Measurements from ENCODE around the gene CKM.
"Not testable (repeated sequence)": the region's sequence is repeated elsewhere in the genome, so short reads cannot be mapped to it uniquely, and the experiment has no call there.

Gene CKM

GRCh38 chr19:45348367-45349125 is 25.9 kb upstream of the CKM start:
- DNase-seq: no peak

GRCh38 chr19:45347570-45348366 is 25.1 kb upstream of the CKM start:
- DNase-seq: no peak

- no peak for DNase-seq
Observed at GRCh38 chr19:45346449-45346848, 23.8 kb upstream of the CKM start.

GRCh38 chr19:45345506-45345860 is 22.8 kb upstream of the CKM start:
- no peak for DNase-seq

GRCh38 chr19:45344621-45345505 is 22.2 kb upstream of the CKM start:
- no peak for DNase-seq

GRCh38 chr19:45342911-45343310 is 20.2 kb upstream of the CKM start:
- DNase-seq: no peak

- no peak for DNase-seq
Observed at GRCh38 chr19:45340899-45341453, 18.3 kb upstream of the CKM start.

- DNase-seq: no peak
Observed at GRCh38 chr19:45340232-45340898, 17.7 kb upstream of the CKM start, which contains the start of gene KLC3. TSS of gene KLC3 (plus strand) at chr19:45340750. CDS start at chr19:45345542, 4,792 bp downstream.

GRCh38 chr19:45339629-45340028 is 17.0 kb upstream of the CKM start:
- DNase-seq: no peak

GRCh38 chr19:45336696-45337251 is 14.1 kb upstream of the CKM start:
- DNase-seq: no peak

GRCh38 chr19:45334881-45335280 is 12.2 kb upstream of the CKM start:
- DNase-seq: not testable (repeated sequence)

GRCh38 chr19:45333609-45334303 is 11.1 kb upstream of the CKM start:
- DNase-seq: no peak

GRCh38 chr19:45331411-45331810 is 8.7 kb upstream of the CKM start:
- DNase-seq: no peak

- no peak for DNase-seq
Observed at GRCh38 chr19:45327404-45328143, 4.9 kb upstream of the CKM start.

GRCh38 chr19:45324349-45324907 is 1.8 kb upstream of the CKM start:
- no peak for DNase-seq

GRCh38 chr19:45323671-45324081 is 1.0 kb upstream of the CKM start:
- no peak for DNase-seq

GRCh38 chr19:45322311-45322710 is 364 bp downstream of the CKM start:
- no peak for DNase-seq

- DNase-seq: no peak
Observed at GRCh38 chr19:45321848-45322247, 827 bp downstream of the CKM start.

GRCh38 chr19:45320997-45321775 is 1.5 kb downstream of the CKM start:
- no peak for DNase-seq
